Mucosa of descending colon (tissue), 3 donors: ENCODE measurements around the gene SOCS7. TPM values are rescaled to one million over a fixed set of nuclear protein-coding genes. Genes with fewer than 3 reads are reported as not detected.

Experiments
- ATAC-seq: fragments of 200-7000 bp; cut with Tn5 transposase; one replicate; pipeline ENCODE4 v1.9.1; 2020; ENCODE audit warnings: mild to moderate bottlenecking, moderate library complexity
- DNase-seq, 3 donors: peaks; one replicate each; pipeline ENCODE4 v3.0.0-alpha.2; 2020
- H3K36me3 ChIP-seq: fragments of 200-600 bp; one replicate; pipeline ENCODE4 v1.8.0; 2021; ENCODE audit warnings: low read depth, mild to moderate bottlenecking
- H3K4me1 ChIP-seq: fragments of 200-600 bp; one replicate; pipeline ENCODE4 v1.8.0; 2021; ENCODE audit warnings: low read depth, mild to moderate bottlenecking
- H3K4me3 ChIP-seq: fragments of 200-600 bp; one replicate; pipeline ENCODE4 v1.8.0; 2021; ENCODE audit warnings: mild to moderate bottlenecking
- H3K9me3 ChIP-seq: fragments of 200-600 bp; one replicate; pipeline ENCODE4 v1.8.0; 2021; ENCODE audit warnings: mild to moderate bottlenecking
- CTCF ChIP-seq: fragments of 200-600 bp; IDR thresholded peaks from one replicate; pipeline ENCODE4 v1.8.0; 2022; ENCODE audit warnings: antibody characterized with exemption, mild to moderate bottlenecking
- intact Hi-C, 2 donors: fragments of 100-400 bp; cut with DNase I in 1 of 2; cut with micrococcal nuclease in 1 of 2; formaldehyde crosslinking; loops; one replicate each; pipeline versions ENCODE4 v1.11.0 to v1.11.1; 2022; cut with DNase I, micrococcal nuclease
- total RNA-seq, 3 donors: library from RNA; stranded (reverse); fragmentation: NEBNext Ultra II Directional in 2 of 3; extraction: Animal tissue kit (Norgen Biotek cat#: 25700) in 2 of 3; gene quantifications; one replicate each; pipeline versions ENCODE4 v1.2.1 to v1.2.4, GENCODE V29; 2021 to 2023
- donor health status: DM: no; HTN: no; CAD: no; lungs with moderate emphysema.
- donor health status: DM: no; HTN: no; CAD: no.
- donor health status: DM: no; HTN: yes; CAD: no.

Gene SOCS7
- total RNA-seq, 3 donors from 2014 or later = 11.4 to 26.2 (median 16.1) TPM

- H3K36me3 ChIP-seq = peaks cover 7% of the 10 kb centered on the region
- DNase-seq = no peak
- no peak overlapping the region for H3K4me3 ChIP-seq
- H3K4me1 ChIP-seq = no peaks in the 10 kb centered on the region
- no peak for ATAC-seq
- no peak for TF ChIP-seq CTCF
- intact Hi-C loops = no loop called here
- H3K9me3 ChIP-seq = no peaks in the 10 kb centered on the region
Observed at GRCh38 chr17:38379448-38379847, 27.8 kb downstream of the SOCS7 start.

GRCh38 chr17:38395090-38395489, 43.4 kb downstream of the SOCS7 start:
- TF ChIP-seq CTCF = no peak
- no peak for ATAC-seq
- DNase-seq = no peak
- Histone ChIP-seq H3K4me1 (no peaks in the 10 kb centered on the region), H3K9me3 (no peaks in the 10 kb centered on the region), H3K4me3 (no peak overlapping the region), H3K36me3 (no peaks in the 10 kb centered on the region)
- intact Hi-C loops = no loop called here

GRCh38 chr17:38397227-38397626, 45.6 kb downstream of the SOCS7 start:
- intact Hi-C loops = no loop called here
- Histone ChIP-seq H3K9me3 (no peaks in the 10 kb centered on the region), H3K36me3 (no peaks in the 10 kb centered on the region), H3K4me1 (no peaks in the 10 kb centered on the region), H3K4me3 (no peak overlapping the region)
- no peak for DNase-seq
- ATAC-seq = no peak
- no peak for TF ChIP-seq CTCF

- intact Hi-C loops = loop anchor here in 1 of 2 donors (10.0 kb wide), 1 partner anchor 55 kb away; the partner anchor contains the start of gene GPR179
Observed at GRCh38 chr17:38400286-38400685, 48.6 kb downstream of the SOCS7 start.

GRCh38 chr17:38401459-38401858, 49.8 kb downstream of the SOCS7 start:
- H3K36me3 ChIP-seq = no peaks in the 10 kb centered on the region

More at GRCh38 chr17:38400286-38400685, 48.6 kb downstream of the SOCS7 start:
- DNase-seq (no peak), ATAC-seq (no peak)
- Histone ChIP-seq H3K4me3 (no peak overlapping the region), H3K4me1 (no peaks in the 10 kb centered on the region), H3K36me3 (no peaks in the 10 kb centered on the region), H3K9me3 (no peaks in the 10 kb centered on the region)
- no peak for TF ChIP-seq CTCF

More at GRCh38 chr17:38401459-38401858, 49.8 kb downstream of the SOCS7 start:
- Histone ChIP-seq H3K4me3 (no peak overlapping the region), H3K4me1 (no peaks in the 10 kb centered on the region), H3K9me3 (no peaks in the 10 kb centered on the region)
- intact Hi-C loops = loop anchor here in 1 of 2 donors (10.0 kb wide), 1 partner anchor 57 kb away; the partner anchor contains the start of gene GPR179
- ATAC-seq (no peak), DNase-seq (no peak)
- TF ChIP-seq CTCF = no peak
